Hematopoietic multipotent progenitor cell treated with erythropoietin and hydrocortisone succinate and interleukin-3 and kit ligand, for 4 days (in vitro differentiated cells): ENCODE results near the gene IDE.

Source experiments
- DNase-seq: peaks from one replicate; pipeline ENCODE4 v3.0.0-alpha.2; 2015

Gene IDE

DNA sequence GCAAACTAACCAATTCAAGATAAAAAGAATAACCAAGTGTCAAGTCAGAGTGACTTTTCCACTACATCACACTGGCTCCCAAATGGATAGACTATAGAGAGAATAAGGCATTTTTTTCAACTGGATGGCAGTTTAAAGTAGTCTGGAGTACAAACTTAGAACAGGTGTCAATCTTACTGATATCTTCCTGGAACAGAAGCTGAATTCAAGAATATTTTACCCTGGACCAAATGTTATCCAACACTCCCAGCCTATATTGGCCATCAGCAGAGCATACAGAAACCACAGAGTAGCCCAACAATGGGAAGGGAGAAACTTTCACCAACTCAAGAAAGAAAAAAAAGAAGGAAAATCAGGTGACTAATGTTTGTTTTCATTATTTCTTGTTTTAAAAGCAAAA lies 11.5 kb downstream of the IDE start:
- DNase-seq = peak; percentile 44

DNA sequence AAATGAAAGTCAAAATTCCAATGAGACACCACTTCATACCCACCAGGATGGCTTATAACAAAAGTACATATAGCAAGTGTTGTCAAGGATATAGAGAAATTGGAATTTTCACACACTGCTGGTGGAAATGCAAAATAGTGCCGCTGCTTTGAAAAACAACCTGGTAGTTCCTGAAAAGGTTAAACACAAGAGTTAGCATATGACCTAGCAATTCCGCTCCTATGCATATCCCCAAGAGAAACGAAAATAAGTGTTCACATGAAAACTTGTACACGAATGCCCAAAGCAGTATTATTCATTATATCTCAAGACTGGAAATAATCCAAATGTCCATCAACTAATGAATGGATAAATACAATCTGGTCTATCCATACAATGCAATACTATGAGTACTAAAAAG lies 14.8 kb downstream of the IDE start:
- DNase-seq = no peak

DNA sequence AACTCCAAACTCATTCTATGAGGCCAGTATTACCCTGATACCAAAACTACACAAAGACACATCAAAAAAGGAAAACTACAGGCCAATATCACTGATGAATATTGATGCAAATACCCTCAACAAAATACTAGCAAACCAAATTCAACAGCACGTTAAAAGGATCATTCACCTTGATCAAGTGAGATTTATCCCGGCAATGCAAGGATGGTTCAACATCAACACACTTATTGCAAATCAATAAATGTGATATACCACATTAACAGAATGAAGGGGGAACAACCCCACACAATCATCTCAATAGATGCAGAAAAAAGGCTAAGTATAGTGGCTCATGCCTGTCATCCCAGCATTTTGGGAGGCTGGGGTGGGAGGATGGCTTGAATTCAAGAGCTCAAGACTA lies 19.9 kb downstream of the IDE start:
- no peak for DNase-seq

DNA sequence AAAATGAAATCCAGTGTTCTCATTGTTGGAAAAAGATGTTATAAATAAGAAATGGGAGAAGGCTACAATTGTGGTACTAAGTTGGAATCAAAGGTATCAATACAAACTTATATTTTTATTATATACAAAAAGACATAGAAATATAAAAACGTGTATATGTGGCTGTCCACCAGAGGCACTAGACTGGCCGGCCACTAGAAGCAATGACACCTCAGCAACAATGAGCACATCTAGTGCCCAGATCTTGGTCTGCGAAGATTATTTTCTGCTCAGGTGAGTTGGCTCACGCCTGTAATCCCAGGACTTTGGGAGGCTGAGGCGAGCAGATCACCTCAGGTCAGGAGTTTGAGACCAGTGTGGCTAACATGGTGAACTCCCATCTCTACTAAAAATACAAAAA lies 21.6 kb downstream of the IDE start:
- peak; percentile 18 for DNase-seq

DNA sequence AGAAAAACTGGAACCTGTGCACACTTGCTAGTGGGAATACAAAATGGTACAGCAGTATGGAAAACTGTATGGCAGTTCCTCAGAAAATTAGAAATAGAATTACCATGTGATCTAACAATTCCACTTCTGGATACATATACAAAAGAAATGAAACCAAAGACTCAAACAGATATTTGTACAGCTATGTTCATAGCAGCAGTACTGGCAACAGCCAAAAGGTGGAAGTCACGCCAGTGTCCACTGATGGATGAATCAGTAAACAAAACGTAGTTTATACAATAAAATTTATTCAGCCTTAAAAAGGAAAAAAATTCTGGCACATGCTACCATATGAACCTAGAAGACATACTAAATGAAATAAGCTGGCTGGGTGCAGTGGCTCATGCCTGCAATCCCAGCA lies 23.0 kb downstream of the IDE start:
- no peak for DNase-seq

DNA sequence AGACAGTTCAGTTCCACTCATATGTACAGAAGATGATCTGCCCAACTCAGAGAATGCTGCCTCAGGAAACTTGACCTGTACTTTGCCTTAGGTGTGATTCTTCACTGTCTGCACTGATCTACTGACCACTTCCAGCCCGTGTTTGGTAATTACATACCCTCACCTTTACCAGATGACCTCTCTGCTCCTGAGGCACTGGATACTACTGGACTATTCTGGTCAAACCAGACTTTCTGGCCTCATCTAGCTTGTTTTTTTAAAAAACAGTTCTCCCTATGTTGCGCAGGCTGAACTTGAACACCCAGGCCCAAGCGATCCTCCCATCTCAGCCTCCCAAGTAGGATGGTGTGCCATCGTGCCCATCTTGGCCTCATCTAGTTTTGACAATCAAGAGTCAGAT lies 26.2 kb downstream of the IDE start:
- no peak for DNase-seq

DNA sequence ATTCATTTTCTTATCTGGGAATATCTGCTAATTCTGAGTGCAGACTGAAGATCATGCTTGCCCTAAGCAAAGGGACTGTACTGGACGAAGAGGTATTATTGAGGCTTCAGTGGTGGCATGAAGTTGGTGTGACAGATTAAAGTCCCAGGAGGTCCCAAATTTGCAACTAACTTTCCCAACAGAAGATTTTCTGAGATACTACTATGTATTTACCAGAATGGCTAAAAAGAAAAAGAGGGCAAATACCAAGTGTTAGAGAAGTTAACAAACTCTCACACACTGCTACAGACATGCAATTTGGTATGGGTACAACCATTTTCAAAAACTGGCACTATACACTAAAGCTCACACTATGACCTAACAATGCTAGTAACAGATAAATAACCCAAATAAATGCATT lies 28.3 kb downstream of the IDE start:
- DNase-seq = no peak

DNA sequence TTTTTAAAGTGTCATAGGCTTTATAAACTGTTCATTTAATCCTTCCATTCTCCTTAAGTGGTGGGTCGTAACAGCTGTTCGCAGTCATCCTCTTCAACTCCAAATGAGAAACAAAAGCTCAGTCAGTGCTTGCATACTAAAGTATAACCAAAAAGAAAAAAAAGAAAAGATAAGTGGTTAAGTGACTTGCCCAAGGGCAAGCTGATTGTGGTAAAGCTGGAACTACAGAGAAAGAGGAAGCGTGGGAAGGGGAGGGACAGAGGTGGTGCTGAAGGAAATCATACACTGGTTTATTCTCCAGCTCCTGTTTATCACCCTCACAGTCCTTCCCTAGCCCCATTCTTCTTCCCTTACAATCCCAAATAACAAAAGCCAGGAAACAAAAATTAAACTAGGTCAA lies 29.6 kb downstream of the IDE start:
- peak; percentile 92 for DNase-seq

DNA sequence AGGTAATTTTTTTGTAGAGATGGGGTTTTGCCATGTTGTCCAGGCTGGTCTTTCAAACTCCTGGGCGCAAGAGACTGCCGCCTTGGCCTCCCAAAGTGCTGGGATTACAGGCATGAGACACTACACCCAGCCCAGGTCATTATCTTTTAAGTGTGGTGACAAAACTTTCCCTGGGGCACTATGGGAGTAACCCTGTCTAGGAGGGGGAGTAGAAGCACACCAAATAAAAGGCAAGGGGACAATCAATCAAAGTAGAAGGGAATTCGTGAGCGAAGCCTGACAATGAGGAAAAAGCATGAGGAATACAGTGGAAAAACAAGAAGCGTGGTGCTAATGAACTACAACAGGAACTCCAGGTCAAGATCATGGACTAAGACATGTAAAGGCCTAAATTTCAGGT lies 31.4 kb downstream of the IDE start:
- no peak for DNase-seq

DNA sequence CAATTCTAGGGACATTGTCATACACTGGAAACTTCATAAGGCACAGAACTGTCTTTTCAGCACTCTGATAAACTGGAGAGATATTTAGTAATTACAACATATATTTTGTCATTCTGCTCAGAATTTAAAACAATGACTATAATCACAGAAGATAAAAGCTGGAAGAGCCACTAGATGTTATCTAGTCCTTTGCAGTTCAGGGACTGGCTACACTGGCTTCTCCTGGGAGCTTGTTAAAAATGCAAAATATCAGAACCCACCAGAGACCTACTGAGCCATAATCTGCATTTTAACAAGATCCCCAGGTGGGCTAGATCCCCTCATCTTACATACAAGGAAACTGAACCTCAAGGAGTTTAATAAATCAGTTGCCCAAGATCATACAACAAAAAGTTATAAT lies 32.3 kb downstream of the IDE start:
- DNase-seq = peak; percentile 20

DNA sequence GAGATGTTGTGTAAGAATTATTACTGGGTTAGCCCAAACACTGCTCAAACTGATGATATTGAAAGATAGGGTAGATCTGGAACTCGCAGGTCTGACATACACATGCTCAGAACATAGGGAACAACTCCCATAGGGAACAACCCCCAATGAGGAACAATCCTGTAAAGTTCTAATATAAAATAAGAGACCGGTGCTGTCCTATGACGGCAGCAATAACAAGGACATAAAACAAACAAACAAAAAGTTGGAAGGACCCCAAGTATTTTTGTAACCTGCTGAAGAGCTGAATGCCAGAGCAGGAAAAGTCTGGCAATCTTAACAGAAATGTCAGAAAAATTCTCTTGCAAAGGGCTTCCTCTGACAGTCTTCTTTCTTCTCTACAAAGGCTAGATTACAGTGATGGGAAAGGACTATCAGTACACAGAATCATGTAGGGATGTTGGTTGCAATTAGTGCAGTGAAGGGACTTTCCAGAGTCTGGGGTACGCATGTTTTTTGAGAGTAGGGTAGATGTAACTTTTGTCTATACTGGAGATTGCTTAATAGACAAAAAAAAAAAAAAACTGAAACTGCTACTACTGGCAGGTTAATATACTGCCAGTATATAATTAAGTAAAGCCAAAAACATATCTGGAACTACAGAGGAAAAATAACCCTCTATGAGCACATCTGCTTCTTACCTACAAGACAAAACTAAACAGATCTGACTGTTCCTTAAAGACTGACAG lies 35.5 kb downstream of the IDE start:
- DNase-seq = no peak

DNA sequence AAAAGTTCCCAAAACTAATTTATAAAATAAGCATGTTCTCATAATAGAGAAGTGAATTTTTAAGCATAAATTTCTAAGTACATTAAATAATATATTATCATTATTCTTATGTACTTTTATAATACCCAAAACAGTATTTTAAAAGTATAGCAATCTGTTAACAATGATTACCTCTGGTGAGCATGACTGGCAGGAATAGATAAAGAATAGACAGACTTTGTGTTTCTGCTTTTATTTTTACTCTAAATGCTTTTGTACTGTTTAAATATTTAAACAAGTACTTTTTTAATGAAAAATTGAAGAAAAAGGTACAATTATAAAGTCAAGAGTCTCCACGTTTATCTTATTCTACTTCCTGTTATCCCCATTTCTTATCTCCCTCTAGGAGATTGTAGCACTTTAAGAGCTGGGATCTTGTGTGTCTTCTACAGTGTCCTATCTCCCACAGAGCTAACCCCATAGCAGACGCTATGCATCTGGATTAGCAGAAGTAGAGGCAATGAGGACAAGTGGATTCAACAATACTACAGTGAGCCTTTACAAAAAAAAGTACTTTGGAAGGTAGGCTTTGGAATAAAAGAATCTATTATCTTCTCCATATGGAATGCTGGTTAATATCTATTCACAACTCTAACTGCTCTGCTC lies 42.9 kb downstream of the IDE start:
- peak; percentile 69 for DNase-seq

DNA sequence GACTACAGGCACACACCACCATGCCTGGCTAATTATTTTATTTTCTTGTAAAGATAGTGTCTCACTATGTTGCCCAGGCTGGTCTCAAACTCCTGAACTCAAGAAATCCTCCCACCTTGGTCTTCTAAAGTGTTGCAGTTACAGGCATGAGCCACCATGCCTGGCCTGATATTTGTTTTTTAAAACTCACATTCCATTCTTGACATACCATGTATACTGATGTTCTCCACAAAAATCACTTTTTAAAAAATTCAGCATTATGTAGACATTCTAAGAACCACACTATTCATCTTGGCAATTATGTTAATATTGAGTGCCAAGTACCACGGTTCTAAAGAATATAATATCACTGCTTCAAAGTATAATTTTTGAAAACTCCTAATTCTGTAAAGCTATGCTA lies 43.5 kb downstream of the IDE start:
- DNase-seq = no peak

DNA sequence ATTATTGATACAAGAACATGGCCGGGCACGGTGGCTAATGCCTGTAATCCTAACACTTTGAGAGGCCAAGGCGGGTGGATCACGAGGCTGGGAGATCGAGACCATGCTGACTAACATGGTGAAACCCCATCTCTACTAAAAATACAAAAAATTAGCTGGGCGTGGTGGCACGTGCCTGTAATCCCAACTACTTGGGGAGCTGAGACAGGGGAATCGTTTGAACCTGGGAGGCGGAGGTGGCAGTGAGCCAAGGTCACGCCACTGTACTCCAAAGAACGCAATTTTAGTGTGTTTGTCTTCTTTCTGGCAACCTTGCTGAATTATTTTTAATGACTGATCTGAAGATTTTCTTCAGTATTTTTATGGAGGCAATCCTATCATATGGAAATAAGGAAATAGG lies 46.2 kb downstream of the IDE start:
- no peak for DNase-seq

DNA sequence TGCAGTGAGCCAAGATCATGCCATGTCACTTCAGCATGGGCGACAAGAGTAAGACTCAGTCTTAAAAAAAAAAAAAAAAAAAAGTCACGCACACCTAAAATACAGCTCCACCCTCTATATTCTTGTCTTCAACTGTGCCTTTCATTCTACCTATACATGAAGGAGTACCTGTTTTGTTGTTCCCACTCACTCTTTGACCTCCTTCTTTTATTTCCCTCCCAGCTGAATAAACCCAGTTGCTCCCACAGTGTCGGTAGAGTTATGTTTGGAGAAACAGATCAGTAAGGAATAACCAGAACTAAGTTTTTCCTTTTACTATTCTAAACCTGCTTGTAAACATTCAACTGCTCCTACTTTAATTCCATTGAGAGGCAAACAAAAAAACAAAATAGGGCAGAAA lies 50.3 kb downstream of the IDE start:
- no peak for DNase-seq

DNA sequence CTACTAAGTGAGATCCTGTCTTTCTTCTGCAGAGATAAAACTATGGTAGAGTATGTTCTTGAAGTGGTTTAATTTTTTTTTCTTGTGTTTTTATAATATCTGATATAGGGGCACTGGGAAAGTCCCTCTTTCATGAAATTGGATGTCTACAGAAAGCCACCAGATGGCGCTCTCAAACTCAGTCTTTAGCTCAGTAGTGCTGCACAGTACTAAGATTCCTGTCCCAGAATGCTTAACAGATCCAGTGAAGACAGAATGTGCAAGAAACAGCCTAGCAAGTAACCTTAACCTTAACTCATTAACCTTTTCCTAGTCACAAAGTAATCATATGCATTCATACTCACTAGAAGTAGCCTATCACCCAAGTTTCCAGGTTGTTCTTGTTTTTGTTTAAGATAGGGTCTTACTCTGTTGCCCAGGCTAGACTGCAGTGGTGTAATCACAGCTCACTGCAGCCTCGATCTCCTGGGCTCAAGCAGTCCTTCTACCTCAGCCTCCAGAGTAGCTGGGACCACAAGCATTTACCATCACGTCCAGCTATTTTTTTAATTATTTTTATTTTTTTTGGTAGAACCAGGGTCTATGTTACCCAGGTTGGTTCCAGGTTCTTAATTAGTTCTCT lies 56.7 kb downstream of the IDE start:
- DNase-seq = peak; percentile 92

DNA sequence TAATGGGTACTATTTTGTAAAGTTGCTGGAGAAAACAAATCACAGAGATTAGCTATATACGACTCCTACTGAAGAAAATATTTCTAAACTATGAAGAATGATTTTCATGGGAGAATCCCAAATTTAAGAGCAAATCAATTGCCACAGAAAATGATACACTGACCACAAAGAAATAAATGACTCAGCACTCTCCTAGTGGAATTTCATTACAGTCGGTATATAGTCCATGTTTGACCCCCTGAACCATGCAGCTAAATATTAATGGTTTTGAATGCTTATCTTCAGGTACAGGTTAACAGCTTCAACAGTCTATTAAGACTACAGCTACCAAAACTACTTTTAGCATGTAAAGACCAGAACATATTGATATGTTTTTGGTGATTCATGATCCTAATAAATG lies 65.0 kb downstream of the IDE start:
- DNase-seq = no peak

DNA sequence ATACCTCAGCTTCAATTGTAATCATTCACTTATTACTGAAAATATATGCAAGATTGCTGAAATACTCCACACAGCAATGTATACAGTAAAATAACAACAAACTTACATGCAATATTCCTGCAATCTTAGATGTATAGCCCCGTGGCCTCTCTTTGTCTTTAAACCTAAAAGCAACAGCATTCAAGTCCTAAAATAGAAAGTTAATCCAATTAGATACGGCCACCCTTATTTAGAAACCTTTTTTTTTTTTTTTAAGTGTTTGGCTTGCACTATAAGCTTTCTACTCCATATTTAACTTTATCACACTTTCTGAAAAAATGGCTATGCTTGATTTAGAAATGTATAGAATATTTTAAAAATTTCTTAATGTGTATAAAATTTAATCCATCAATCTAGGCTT lies 67.6 kb downstream of the IDE start:
- no peak for DNase-seq

DNA sequence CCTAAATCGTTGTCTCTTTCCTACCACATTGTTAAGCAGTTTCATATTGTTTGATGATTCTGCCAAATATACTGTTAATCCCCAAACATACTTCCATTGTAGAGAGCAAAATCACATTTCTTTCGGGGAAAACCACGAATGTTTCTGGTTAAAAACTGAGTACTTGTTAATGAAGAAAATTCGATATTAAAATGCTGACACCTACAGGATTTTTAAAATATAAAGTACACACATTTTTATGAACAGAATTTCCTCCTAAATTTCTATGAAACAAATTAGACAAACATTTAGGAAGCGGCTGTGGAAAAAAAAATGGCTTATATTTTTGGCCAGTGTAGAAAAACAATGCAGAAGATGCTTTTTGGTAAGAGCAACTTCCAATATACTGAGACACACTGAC lies 68.8 kb downstream of the IDE start:
- peak; percentile 7 for DNase-seq

DNA sequence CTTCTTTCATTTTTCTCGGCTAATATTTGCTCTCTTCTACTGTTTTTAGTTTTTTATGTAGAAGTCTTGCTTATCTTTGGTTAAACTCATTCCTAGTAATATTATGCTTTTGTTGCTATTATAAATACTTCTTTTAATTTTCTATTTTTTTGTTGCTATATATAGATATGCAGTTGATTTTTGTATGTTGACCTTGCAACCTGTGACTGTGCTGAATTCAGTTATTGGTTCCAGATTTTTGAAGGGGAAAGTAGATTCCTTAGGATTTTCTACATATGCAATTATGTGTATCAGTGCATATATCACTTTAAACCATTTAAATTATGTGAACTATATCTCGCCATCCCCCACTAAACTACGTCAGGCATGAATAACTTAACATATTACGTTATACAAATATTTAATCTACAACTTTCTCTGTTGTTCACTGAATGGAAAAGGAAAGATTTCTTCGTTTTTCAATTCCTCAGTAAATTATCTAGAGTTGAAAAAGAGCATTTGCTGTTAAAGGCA lies 71.5 kb downstream of the IDE start:
- no peak for DNase-seq

DNA sequence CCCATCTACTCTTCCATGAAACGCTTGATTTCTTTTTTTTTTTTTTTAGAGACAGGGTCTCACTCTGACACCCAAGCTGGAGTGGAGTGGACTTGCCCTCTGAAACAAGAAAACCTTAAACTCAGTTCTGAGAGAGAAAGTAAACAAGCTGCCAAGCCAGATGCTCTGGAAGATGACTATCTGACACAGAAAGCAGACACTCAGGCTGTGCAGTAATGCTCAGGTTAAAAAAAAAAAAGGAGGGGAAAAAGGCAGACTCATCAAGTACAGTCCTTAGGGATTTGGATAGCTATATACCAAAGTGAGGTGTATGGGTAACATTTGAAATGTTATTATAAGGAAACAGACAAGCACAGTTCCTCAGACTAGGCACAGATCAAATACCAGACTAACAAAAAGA lies 80.5 kb downstream of the IDE start:
- DNase-seq = no peak

DNA sequence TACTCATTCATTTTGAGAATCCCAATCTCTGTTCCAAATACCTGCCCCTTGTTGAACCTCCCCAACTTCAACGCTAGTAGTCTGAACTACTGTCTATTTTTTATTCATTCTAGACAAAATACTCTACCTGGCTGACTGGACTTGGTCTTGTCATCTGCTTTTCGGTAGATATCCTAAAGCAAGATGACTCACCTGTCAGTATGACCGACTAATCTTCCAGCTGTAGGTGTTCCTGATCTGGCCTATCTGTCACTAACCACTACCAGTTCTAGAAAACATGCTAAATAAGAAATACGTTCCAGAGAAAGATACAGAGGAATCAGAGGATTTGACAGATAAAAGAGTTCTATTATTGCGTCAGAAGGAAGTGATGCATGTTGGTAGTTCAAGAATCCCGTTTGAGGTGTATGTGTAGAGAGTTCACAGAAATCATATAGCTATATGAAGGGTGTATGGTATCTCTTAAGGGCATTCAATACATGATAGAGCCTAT lies 81.1 kb downstream of the IDE start:
- DNase-seq = no peak

DNA sequence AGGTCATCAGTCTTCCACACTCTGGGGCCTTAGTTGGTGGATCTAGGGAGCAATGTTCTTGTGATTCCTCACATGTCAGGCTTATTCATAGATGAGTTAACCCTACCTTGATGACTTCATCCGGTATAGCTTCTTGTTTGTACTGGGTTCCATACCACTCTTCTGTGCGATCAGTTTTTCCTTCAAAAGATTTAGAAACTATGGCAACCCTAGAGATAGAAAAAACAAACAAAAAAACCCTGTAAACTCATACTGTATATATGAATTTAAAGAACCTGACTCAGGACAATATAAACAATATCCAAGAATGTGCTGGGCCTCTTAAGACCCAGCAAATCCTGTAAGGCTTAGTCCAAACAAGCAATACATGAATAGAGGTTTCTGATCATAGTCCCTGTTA lies 83.5 kb downstream of the IDE start:
- no peak for DNase-seq

DNA sequence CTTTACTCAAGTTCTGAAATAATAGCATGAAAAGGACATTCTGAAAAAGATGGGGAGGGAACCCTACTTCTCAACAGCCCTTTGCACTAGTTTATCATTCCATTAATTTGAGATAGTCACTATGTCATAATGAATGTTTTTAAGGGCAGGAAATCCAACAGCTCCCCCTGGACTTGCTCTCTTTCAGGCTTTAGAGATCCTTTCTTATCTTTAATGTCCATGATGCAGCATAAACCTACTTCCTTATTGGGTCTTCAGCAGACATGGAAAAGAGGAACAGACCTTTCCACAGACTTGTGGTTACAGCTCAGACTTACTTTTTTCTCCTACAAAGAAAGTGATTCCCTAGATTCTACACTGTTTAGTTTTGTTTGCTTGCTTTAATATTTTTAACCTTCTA lies 87.3 kb downstream of the IDE start:
- peak; percentile 93 for DNase-seq
